Measurements from ENCODE around the gene TSPAN6.

TSPAN6 gene

GRCh38 chrX:100647095-100647494 lies 10.5 kb upstream of the TSPAN6 start (continued):
- TF ChIP-seq PRDM10 (tag by site-specific recombination; IDR thresholded peaks at IDR 0.05) (no peak), ZNF596 (tag by site-specific recombination; IDR thresholded peaks at IDR 0.05) (no peak), ZNF157 (tag by site-specific recombination; IDR thresholded peaks at IDR 0.05) (no peak), ZBTB21 (tag by site-specific recombination; IDR thresholded peaks at IDR 0.05) (no peak), ZIC2 (tag by site-specific recombination; IDR thresholded peaks at IDR 0.05) (no peak), TCF7L2 (IDR thresholded peaks at IDR 0.05; ENCODE audit: borderline replicate concordance, low read depth, low read length) (no peak), KLF9 (tag by site-specific recombination; IDR thresholded peaks at IDR 0.05; ENCODE audit: low read depth) (no peak), ZNF394 (tag by site-specific recombination; IDR thresholded peaks at IDR 0.05; ENCODE audit: borderline replicate concordance) (no peak), ZNF23 (tag by site-specific recombination; IDR thresholded peaks at IDR 0.05; ENCODE audit: borderline replicate concordance) (no peak), ZNF302 (tag by site-specific recombination; IDR thresholded peaks at IDR 0.05; ENCODE audit: low read depth) (no peak), ZNF155 (tag by site-specific recombination; IDR thresholded peaks at IDR 0.05) (no peak)
- TF ChIP-seq, protein P1, sequence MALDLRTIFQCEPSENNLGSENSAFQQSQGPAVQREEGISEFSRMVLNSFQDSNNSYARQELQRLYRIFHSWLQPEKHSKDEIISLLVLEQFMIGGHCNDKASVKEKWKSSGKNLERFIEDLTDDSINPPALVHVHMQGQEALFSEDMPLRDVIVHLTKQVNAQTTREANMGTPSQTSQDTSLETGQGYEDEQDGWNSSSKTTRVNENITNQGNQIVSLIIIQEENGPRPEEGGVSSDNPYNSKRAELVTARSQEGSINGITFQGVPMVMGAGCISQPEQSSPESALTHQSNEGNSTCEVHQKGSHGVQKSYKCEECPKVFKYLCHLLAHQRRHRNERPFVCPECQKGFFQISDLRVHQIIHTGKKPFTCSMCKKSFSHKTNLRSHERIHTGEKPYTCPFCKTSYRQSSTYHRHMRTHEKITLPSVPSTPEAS (tag by site-specific recombination; IDR thresholded peaks at IDR 0.05), result no peak

DNA sequence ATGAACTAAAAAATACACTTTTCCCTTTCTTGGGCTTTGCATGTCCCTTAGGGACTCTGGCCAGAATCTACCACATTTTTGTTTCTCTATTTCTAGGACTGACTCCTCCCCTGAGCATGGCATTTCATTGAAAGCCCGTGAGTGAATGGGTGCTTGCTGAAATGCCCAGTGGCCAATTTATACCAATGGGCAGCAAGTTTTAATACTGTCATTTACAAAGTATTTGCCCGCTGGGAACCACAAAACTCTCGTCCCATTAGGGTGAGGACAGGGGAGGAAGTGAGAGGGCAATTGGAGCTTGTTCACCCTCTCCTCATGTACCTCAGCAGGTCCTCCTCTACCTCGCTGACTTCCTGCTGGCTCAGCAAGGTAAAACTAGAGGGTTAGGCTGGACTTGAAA lies 8.5 kb upstream of the TSPAN6 start:
- no peak overlapping the region for H3K27ac ChIP-seq (ENCODE audit: extremely low read depth, low read depth, low read length)
- TF ChIP-seq ZNF239 (tag by site-specific recombination; IDR thresholded peaks at IDR 0.05), result no peak
- TF ChIP-seq REPIN1 (tag by site-specific recombination; IDR thresholded peaks at IDR 0.05; ENCODE audit: low read depth), result no peak
- TF ChIP-seq ZNF791 (tag by site-specific recombination; IDR thresholded peaks at IDR 0.05), result no peak
- TF ChIP-seq ZNF221 (tag by site-specific recombination; IDR thresholded peaks at IDR 0.05; ENCODE audit: borderline replicate concordance), result no peak
- TF ChIP-seq ZBTB48 (tag by site-specific recombination; IDR thresholded peaks at IDR 0.05), result no peak
- no peak for TF ChIP-seq ZNF426 (tag by site-specific recombination; IDR thresholded peaks at IDR 0.05)
- no peak for TF ChIP-seq HOXC10 (CRISPR knock-in tag; IDR thresholded peaks at IDR 0.05)
- no peaks in the 10 kb centered on the region for H3K4me1 ChIP-seq (ENCODE audit: control insufficient read depth, insufficient read depth, low read length)
- no peaks in the 10 kb centered on the region for H3K36me3 ChIP-seq (ENCODE audit: control insufficient read depth in 2 of 2, insufficient read depth in 1 of 2, low read length in 2 of 2)
- H3K4me3 ChIP-seq (ENCODE audit: low read depth, low read length), result no peak overlapping the region
- H3K9me3 ChIP-seq (ENCODE audit: control insufficient read depth, insufficient read depth, low read depth, low read length), result no peaks in the 10 kb centered on the region
- ChIA-PET CTCF (interaction anchor here (0.6 to 1.2 kb wide), 2 partner anchors 9 to 76 kb away, joined by 3 to 5 read pairs; no protein-coding TSS in a partner anchor), POLR2A (interaction anchor here (0.6 kb wide), 1 partner anchor 23 kb away, joined by 7 read pairs; no protein-coding TSS in a partner anchor)

All from HEK293 (cell line).